Gastrocnemius medialis (tissue), 4 donors: ENCODE data around the gene PDIA5. TPM values are rescaled to one million over a fixed set of nuclear protein-coding genes. Genes with fewer than 3 reads are reported as not detected.

Experiments used
- ATAC-seq, 2 donors: fragments of 150-250 bp; one replicate each; pipeline ENCODE4 v1.9.1; 2016
- DNase-seq, 2 donors: peaks; one replicate each; pipeline ENCODE4 v3.0.0-alpha.2; 2019
- H3K27ac ChIP-seq, 4 donors: fragments of 200-600 bp; sonication (generic); 1 replicate in 1 of 4; 2 replicates in 3 of 4; pipeline ENCODE4 v1.5.1; 2016 to 2018; ENCODE audit warnings: mild to moderate bottlenecking in 2 of 4, moderate library complexity in 1 of 4
- H3K27me3 ChIP-seq, 3 donors: fragments of 200-600 bp; sonication (generic) in 2 of 3; 1 replicate in 1 of 3; 2 replicates in 2 of 3; pipeline versions ENCODE4 v1.5.1 to v1.6.0; 2016 to 2019; ENCODE audit warnings: mild to moderate bottlenecking in 1 of 3, moderate library complexity in 1 of 3
- H3K36me3 ChIP-seq, 2 donors: fragments of 200-600 bp; sonication (generic) in 1 of 2; one replicate each; pipeline ENCODE4 v1.5.1; 2017 to 2018
- H3K4me1 ChIP-seq, 2 donors: fragments of 200-600 bp; sonication (generic) in 1 of 2; one replicate each; pipeline ENCODE4 v1.5.1; 2016 to 2017; ENCODE audit warnings: mild to moderate bottlenecking in 2 of 2
- H3K4me3 ChIP-seq, 4 donors: fragments of 200-600 bp; sonication (generic) in 3 of 4; 1 replicate in 1 of 4; 2 replicates in 3 of 4; pipeline ENCODE4 v1.5.1; 2016 to 2019; ENCODE audit warnings: mild to moderate bottlenecking in 2 of 4
- H3K9me3 ChIP-seq, 3 donors: fragments of 200-600 bp; sonication (generic) in 2 of 3; 1 replicate in 1 of 3; 2 replicates in 2 of 3; pipeline ENCODE4 v1.5.1; 2016 to 2019
- CTCF ChIP-seq, 5 experiments: fragments of 450-650 bp in 3 of 5; fragments of 200-600 bp in 2 of 5; sonication (generic) in 2 of 5; IDR thresholded peaks in 4 of 5; conservative IDR thresholded peaks in 1 of 5; 1 replicate in 4 of 5; 2 replicates in 1 of 5; pipeline ENCODE4 v1.5.1; 2016 to 2019; ENCODE audit warnings: antibody characterized with exemption in 5 of 5, mild to moderate bottlenecking in 3 of 5, moderate library complexity in 3 of 5
- POLR2A ChIP-seq, 2 donors: fragments of 450-650 bp; IDR thresholded peaks; one replicate each; pipeline ENCODE4 v1.6.1; 2017; ENCODE audit warnings: antibody characterized with exemption in 2 of 2, mild to moderate bottlenecking in 2 of 2, moderate library complexity in 2 of 2
- in situ Hi-C, 4 donors: fragments of 200-750 bp; cut with MboI; loops; one replicate each; pipeline versions ENCODE4 v1.15.0 to v1.8.0; 2017; ENCODE audit warnings: low sequenced_read_pairs in 4 of 4
- intact Hi-C: fragments of 100-400 bp; cut with DNase I; formaldehyde crosslinking; loops from one replicate; pipeline ENCODE4 v1.15.1; 2023; ENCODE audit warnings: low total_unique reads
- total RNA-seq, 4 donors: library from RNA; depleted of rRNA; stranded (reverse); fragments of >200 nt; gene quantifications; one replicate each; pipeline versions ENCODE4 v1.1.0 to v1.2.3, GENCODE V29; 2016

Gene PDIA5
- total RNA-seq, 4 donors from 2014 or later: 2.3 to 4.2 (median 3.0) TPM

GRCh38 chr3:123020709-123021108 is 46.1 kb upstream of the PDIA5 start:
- ATAC-seq (no peak), DNase-seq (no peak)
- intact Hi-C loops: loop anchor here (10.0 kb wide), 1 partner anchor 1476 kb away; the partner anchor contains the start of gene POLQ
- TF ChIP-seq POLR2A (IDR thresholded peaks at IDR 0.05) (no peak), CTCF (IDR thresholded peaks at IDR 0.05 in 4 of 5, conservative IDR thresholded peaks at IDR 0.05 in 1 of 5) (no peak)
- Histone ChIP-seq H3K4me1 (no peaks in the 10 kb centered on the region), H3K4me3 (no peak overlapping the region), H3K27me3 (peaks cover 3 to 16% (median 8%) of the 10 kb centered on the region in 3 donors), H3K9me3 (no peaks in the 10 kb centered on the region), H3K27ac (no peak overlapping the region), H3K36me3 (no peaks in the 10 kb centered on the region)
- in situ Hi-C loops: no loop called here

GRCh38 chr3:123021388-123021787 is 45.4 kb upstream of the PDIA5 start:
- TF ChIP-seq POLR2A (IDR thresholded peaks at IDR 0.05) (no peak), CTCF (IDR thresholded peaks at IDR 0.05 in 4 of 5, conservative IDR thresholded peaks at IDR 0.05 in 1 of 5) (no peak)
- in situ Hi-C loops: no loop called here
- Histone ChIP-seq H3K27ac (no peak overlapping the region), H3K36me3 (no peaks in the 10 kb centered on the region), H3K27me3 (peaks cover 10 to 23% (median 12%) of the 10 kb centered on the region in 3 donors), H3K4me3 (no peak overlapping the region), H3K4me1 (peaks cover 0 to 1% of the 10 kb centered on the region in 2 donors), H3K9me3 (no peaks in the 10 kb centered on the region)
- no peak for DNase-seq
- intact Hi-C loops: loop anchor here (10.0 kb wide), 1 partner anchor 1477 kb away; the partner anchor contains the start of gene POLQ
- no peak for ATAC-seq

- no peak for DNase-seq
- no peaks in the 10 kb centered on the region for H3K9me3 ChIP-seq
- ATAC-seq: no peak
- H3K4me1 ChIP-seq: peaks cover 2 to 8% of the 10 kb centered on the region in 2 donors
- H3K27ac ChIP-seq: no peak overlapping the region
- H3K36me3 ChIP-seq: no peaks in the 10 kb centered on the region
- H3K4me3 ChIP-seq: no peak overlapping the region
- intact Hi-C loops: loop anchor here (10.0 kb wide), 1 partner anchor 1477 kb away; the partner anchor contains the start of gene POLQ
- in situ Hi-C loops: no loop called here
- H3K27me3 ChIP-seq: peaks cover 16 to 30% (median 18%) of the 10 kb centered on the region in 3 donors
- TF ChIP-seq POLR2A (IDR thresholded peaks at IDR 0.05) (no peak), CTCF (IDR thresholded peaks at IDR 0.05 in 4 of 5, conservative IDR thresholded peaks at IDR 0.05 in 1 of 5) (no peak)
These were observed 44.8 kb upstream of the PDIA5 start for GRCh38 chr3:123021996-123022510.

- Histone ChIP-seq H3K27me3 (peaks cover 32 to 45% (median 33%) of the 10 kb centered on the region in 3 donors), H3K36me3 (no peaks in the 10 kb centered on the region), H3K27ac (no peak overlapping the region), H3K9me3 (no peaks in the 10 kb centered on the region), H3K4me1 (peaks cover 16 to 23% of the 10 kb centered on the region in 2 donors), H3K4me3 (no peak overlapping the region)
- ATAC-seq: no peak
- no peak for DNase-seq
- intact Hi-C loops: loop anchor here (10.0 kb wide), 1 partner anchor 1479 kb away; the partner anchor contains the start of gene POLQ
- in situ Hi-C loops: no loop called here
- TF ChIP-seq POLR2A (IDR thresholded peaks at IDR 0.05): no peak
- TF ChIP-seq CTCF (IDR thresholded peaks at IDR 0.05 in 4 of 5, conservative IDR thresholded peaks at IDR 0.05 in 1 of 5): no peak
These were observed 42.8 kb upstream of the PDIA5 start for GRCh38 chr3:123024056-123024455.
